Measurements from ENCODE around the gene PHEX.

PHEX gene

GRCh38 chrX:22248401-22248800, 216.3 kb downstream of the PHEX start:
- Histone ChIP-seq H3K27ac (ENCODE audit: low read depth, low read length, poor library complexity, severe bottlenecking) (no peak overlapping the region), H4K20me1 (ENCODE audit: insufficient read depth, low read length) (no peaks in the 10 kb centered on the region), H3K9ac (ENCODE audit: low read length) (no peak overlapping the region), H3F3A (ENCODE audit: insufficient read depth, low read length) (no peaks in the 10 kb centered on the region), H2AFZ (ENCODE audit: low read length) (no peak overlapping the region), H3K27me3 (ENCODE audit: insufficient read depth, low read length) (no peaks in the 10 kb centered on the region), H3K4me2 (ENCODE audit: low read length) (no peak overlapping the region), H3K9me3 (ENCODE audit: low read length) (no peaks in the 10 kb centered on the region), H3K4me1 (ENCODE audit: insufficient read depth, low read length, severe bottlenecking) (no peaks in the 10 kb centered on the region), H3K79me2 (ENCODE audit: insufficient read depth, low read length) (no peaks in the 10 kb centered on the region), H3K9me2 (ENCODE audit: low read depth, low read length) (no peaks in the 10 kb centered on the region), H3K36me3 (ENCODE audit: insufficient read depth, low read length) (no peaks in the 10 kb centered on the region), H3K4me3 (ENCODE audit: low read depth, low read length, poor library complexity, severe bottlenecking) (no peak overlapping the region)
- TF ChIP-seq CTCF (IDR thresholded peaks at IDR 0.05; ENCODE audit: low read length) (no peak), EZH2 (IDR thresholded peaks at IDR 0.05; ENCODE audit: borderline replicate concordance, low read length) (no peak)

- Histone ChIP-seq H3K27me3 (ENCODE audit: insufficient read depth, low read length) (no peaks in the 10 kb centered on the region), H3F3A (ENCODE audit: insufficient read depth, low read length) (no peaks in the 10 kb centered on the region), H3K9me2 (ENCODE audit: low read depth, low read length) (no peaks in the 10 kb centered on the region), H4K20me1 (ENCODE audit: insufficient read depth, low read length) (no peaks in the 10 kb centered on the region), H3K4me3 (ENCODE audit: low read depth, low read length, poor library complexity, severe bottlenecking) (no peak overlapping the region), H3K79me2 (ENCODE audit: insufficient read depth, low read length) (no peaks in the 10 kb centered on the region), H3K9me3 (ENCODE audit: low read length) (no peaks in the 10 kb centered on the region), H3K4me2 (ENCODE audit: low read length) (no peak overlapping the region), H3K9ac (ENCODE audit: low read length) (no peak overlapping the region), H3K36me3 (ENCODE audit: insufficient read depth, low read length) (no peaks in the 10 kb centered on the region), H3K4me1 (ENCODE audit: insufficient read depth, low read length, severe bottlenecking) (no peaks in the 10 kb centered on the region), H3K27ac (ENCODE audit: low read depth, low read length, poor library complexity, severe bottlenecking) (no peak overlapping the region), H2AFZ (ENCODE audit: low read length) (no peak overlapping the region)
- no peak for TF ChIP-seq EZH2 (IDR thresholded peaks at IDR 0.05; ENCODE audit: borderline replicate concordance, low read length)
- TF ChIP-seq CTCF (IDR thresholded peaks at IDR 0.05; ENCODE audit: low read length), result no peak
These were observed 217.2 kb downstream of the PHEX start for GRCh38 chrX:22249371-22249770.

GRCh38 chrX:22268706-22269105, 236.6 kb downstream of the PHEX start:
- H3K4me2 ChIP-seq (ENCODE audit: low read length), result no peak overlapping the region
- no peaks in the 10 kb centered on the region for H3K27me3 ChIP-seq (ENCODE audit: insufficient read depth, low read length)
- no peak overlapping the region for H3K27ac ChIP-seq (ENCODE audit: low read depth, low read length, poor library complexity, severe bottlenecking)
- H3K9me3 ChIP-seq (ENCODE audit: low read length), result no peaks in the 10 kb centered on the region
- H3K9me2 ChIP-seq (ENCODE audit: low read depth, low read length), result no peaks in the 10 kb centered on the region
- no peaks in the 10 kb centered on the region for H4K20me1 ChIP-seq (ENCODE audit: insufficient read depth, low read length)
- H3K36me3 ChIP-seq (ENCODE audit: insufficient read depth, low read length), result no peaks in the 10 kb centered on the region
- H3K4me3 ChIP-seq (ENCODE audit: low read depth, low read length, poor library complexity, severe bottlenecking), result no peak overlapping the region
- no peaks in the 10 kb centered on the region for H3F3A ChIP-seq (ENCODE audit: insufficient read depth, low read length)
- no peaks in the 10 kb centered on the region for H3K4me1 ChIP-seq (ENCODE audit: insufficient read depth, low read length, severe bottlenecking)
- no peak for TF ChIP-seq EZH2 (IDR thresholded peaks at IDR 0.05; ENCODE audit: borderline replicate concordance, low read length)
- no peak for TF ChIP-seq CTCF (IDR thresholded peaks at IDR 0.05; ENCODE audit: low read length)
- H3K79me2 ChIP-seq (ENCODE audit: insufficient read depth, low read length), result no peaks in the 10 kb centered on the region
- H2AFZ ChIP-seq (ENCODE audit: low read length), result no peak overlapping the region
- H3K9ac ChIP-seq (ENCODE audit: low read length), result no peak overlapping the region
